H9 (cell line): ENCODE measurements around the gene FMC1. TPM values are rescaled to one million over a fixed set of nuclear protein-coding genes. Genes with fewer than 3 reads are reported as not detected.

Experiments
- DNase-seq: peaks from one replicate; pipeline ENCODE4 v3.0.0-alpha.2; 2017
- H2AFZ ChIP-seq: one replicate; pipeline ENCODE4 v1.6.1; 2013; ENCODE audit warnings: mild to moderate bottlenecking, low read length, control low read depth, moderate library complexity
- H2AK5ac ChIP-seq: 2 replicates; pipeline ENCODE4 v1.6.1; 2013; ENCODE audit warnings: low read length, control low read depth, mixed read lengths; ENCODE audit not compliant: insufficient read length
- H2BK120ac ChIP-seq: one replicate; pipeline ENCODE4 v1.6.1; 2013; ENCODE audit warnings: low read depth, mild to moderate bottlenecking, low read length, control low read depth, inconsistent platforms; ENCODE audit not compliant: poor library complexity, severe bottlenecking
- H2BK12ac ChIP-seq: 2 replicates; pipeline ENCODE4 v1.6.1; 2013; ENCODE audit warnings: low read length, control low read depth, mixed read lengths, low read depth; ENCODE audit not compliant: insufficient read length
- H2BK15ac ChIP-seq: 2 replicates; pipeline ENCODE4 v1.6.1; 2013; ENCODE audit warnings: low read depth, low read length, control low read depth
- H2BK20ac ChIP-seq: one replicate; pipeline ENCODE4 v1.6.1; 2013; ENCODE audit warnings: low read depth, mild to moderate bottlenecking, low read length, control low read depth, inconsistent platforms; ENCODE audit not compliant: poor library complexity, severe bottlenecking
- H2BK5ac ChIP-seq: 2 replicates; pipeline ENCODE4 v1.6.1; 2013; ENCODE audit warnings: low read length, control low read depth, mixed read lengths; ENCODE audit not compliant: insufficient read length
- H3K14ac ChIP-seq: 2 replicates; pipeline ENCODE4 v1.6.1; 2013; ENCODE audit warnings: low read length, control low read depth; ENCODE audit not compliant: insufficient read depth
- H3K18ac ChIP-seq: 2 replicates; pipeline ENCODE4 v1.6.1; 2013; ENCODE audit warnings: low read depth, mild to moderate bottlenecking, mixed read lengths, low read length, control low read depth; ENCODE audit not compliant: insufficient read length
- H3K23ac ChIP-seq: 2 replicates; pipeline ENCODE4 v1.6.1; 2013; ENCODE audit warnings: low read length, control low read depth, mixed read lengths, low read depth; ENCODE audit not compliant: insufficient read length
- H3K23me2 ChIP-seq: 2 replicates; pipeline ENCODE4 v1.6.1; 2013; ENCODE audit warnings: low read depth, mild to moderate bottlenecking, mixed read lengths, low read length, control low read depth; ENCODE audit not compliant: insufficient read length, poor library complexity, severe bottlenecking
- H3K27ac ChIP-seq: 2 replicates; pipeline ENCODE4 v1.5.1; 2013; ENCODE audit warnings: low read length, control low read depth, mixed read lengths, low read depth; ENCODE audit not compliant: insufficient read length
- H3K27me3 ChIP-seq: 2 replicates; pipeline ENCODE4 v1.6.1; 2013; ENCODE audit warnings: low read length, control low read depth, inconsistent platforms; ENCODE audit not compliant: insufficient read depth
- H3K4ac ChIP-seq: 2 replicates; pipeline ENCODE4 v1.6.1; 2013; ENCODE audit warnings: low read depth, mild to moderate bottlenecking, control low read depth, inconsistent platforms, low read length, moderate library complexity
- H3K4me1 ChIP-seq: 2 replicates; pipeline ENCODE4 v1.6.1; 2013; ENCODE audit warnings: low read length, control low read depth, inconsistent platforms; ENCODE audit not compliant: insufficient read depth
- H3K4me2 ChIP-seq: 2 replicates; pipeline ENCODE4 v1.6.1; 2013; ENCODE audit warnings: low read length, control low read depth, mixed read lengths; ENCODE audit not compliant: insufficient read length, insufficient read depth
- H3K56ac ChIP-seq: 2 replicates; pipeline ENCODE4 v1.6.1; 2013; ENCODE audit warnings: low read depth, mild to moderate bottlenecking, mixed read lengths, low read length, control low read depth; ENCODE audit not compliant: insufficient read length
- H3K79me1 ChIP-seq: 2 replicates; pipeline ENCODE4 v1.6.1; 2013; ENCODE audit warnings: low read depth, mild to moderate bottlenecking, moderate library complexity, low read length, control low read depth, inconsistent platforms; ENCODE audit not compliant: insufficient read depth, poor library complexity, severe bottlenecking
- H3K79me2 ChIP-seq: 2 replicates; pipeline ENCODE4 v1.6.1; 2013; ENCODE audit warnings: low read length, control low read depth, inconsistent platforms; ENCODE audit not compliant: insufficient read depth
- H3K9ac ChIP-seq: 2 replicates; pipeline ENCODE4 v1.6.1; 2013; ENCODE audit warnings: low read length, control low read depth, mixed read lengths; ENCODE audit not compliant: insufficient read length; ENCODE audit errors: extremely low read depth
- H3K9me3 ChIP-seq: one replicate; pipeline ENCODE4 v1.6.1; 2013; ENCODE audit warnings: low read depth, low read length, inconsistent platforms; ENCODE audit not compliant: control insufficient read depth
- H3T11ph ChIP-seq: one replicate; pipeline ENCODE4 v1.6.1; 2013; ENCODE audit warnings: mild to moderate bottlenecking, low read length, control low read depth, inconsistent platforms
- H4K20me1 ChIP-seq: one replicate; pipeline ENCODE4 v1.6.1; 2013; ENCODE audit not compliant: control insufficient read depth, insufficient read length, insufficient read depth
- H4K5ac ChIP-seq: 2 replicates; pipeline ENCODE4 v1.6.1; 2013; ENCODE audit warnings: low read depth, mild to moderate bottlenecking, mixed read lengths, low read length, control low read depth; ENCODE audit not compliant: insufficient read length
- H4K8ac ChIP-seq: replicated peaks from 2 replicates; pipeline ENCODE4 v1.6.1; 2013; ENCODE audit warnings: low read length, control low read depth, mixed read lengths, low read depth; ENCODE audit not compliant: insufficient read length
- H4K91ac ChIP-seq: 2 replicates; pipeline ENCODE4 v1.6.1; 2013; ENCODE audit warnings: low read depth, mild to moderate bottlenecking, moderate library complexity, mixed read lengths, low read length, control low read depth; ENCODE audit not compliant: insufficient read length
- H3K27ac Mint-ChIP-seq, 3 experiments: 2 replicates in 2 of 3; 3 replicates in 1 of 3; pipeline ENCODE4 v1.8.0; 2020 to 2021; ENCODE audit warnings: mixed read lengths in 3 of 3, mild to moderate bottlenecking in 1 of 3, moderate library complexity in 1 of 3
- H3K27me3 Mint-ChIP-seq: 2 replicates; pipeline ENCODE4 v1.8.0; 2021; ENCODE audit warnings: low read depth, mild to moderate bottlenecking, moderate library complexity, mixed read lengths
- H3K36me3 Mint-ChIP-seq, 3 experiments: 2 replicates in 2 of 3; 3 replicates in 1 of 3; pipeline ENCODE4 v1.8.0; 2020 to 2021; ENCODE audit warnings: low read depth in 3 of 3, mixed read lengths in 3 of 3; ENCODE audit not compliant: insufficient read depth in 1 of 3
- H3K4me1 Mint-ChIP-seq, 2 experiments: 2 replicates each; pipeline ENCODE4 v1.8.0; 2020; ENCODE audit warnings: mixed read lengths in 2 of 2
- H3K4me3 Mint-ChIP-seq, 2 experiments: 2 replicates in 1 of 2; 3 replicates in 1 of 2; pipeline ENCODE4 v1.8.0; 2020 to 2021; ENCODE audit warnings: mild to moderate bottlenecking in 2 of 2, mixed read lengths in 2 of 2, moderate library complexity in 1 of 2
- H3K9me3 Mint-ChIP-seq, 2 experiments: 2 replicates in 1 of 2; 3 replicates in 1 of 2; pipeline ENCODE4 v1.8.0; 2020; ENCODE audit warnings: mild to moderate bottlenecking in 2 of 2, mixed read lengths in 2 of 2, moderate library complexity in 1 of 2
- WGBS: extraction: QIAGEN DNeasy Blood & Tissue Kit; methylation state at CpG from one replicate; pipeline ENCODE4 v1.1.7; 2013; ENCODE audit warnings: missing lambda C conversion rate, low lambda C conversion rate, mixed read lengths; ENCODE audit not compliant: insufficient read length; ENCODE audit errors: extremely low coverage; 5-methylcytosine and 5-hydroxymethylcytosine counted together
- total RNA-seq: library from RNA; stranded (reverse); gene quantifications from 2 replicates; pipeline ENCODE4 v1.2.1, GENCODE V29; 2021
- TF ChIP-seq, protein P1 (sequence below): fragments of 200-600 bp; sonication (generic); conservative IDR thresholded peaks from 3 replicates; pipeline ENCODE4 v1.8.0; 2021; ENCODE audit warnings: antibody characterized with exemption, mild to moderate bottlenecking

FMC1 gene
- total RNA-seq, 1 experiment from 2014 or later, result 10.9 TPM

DNA sequence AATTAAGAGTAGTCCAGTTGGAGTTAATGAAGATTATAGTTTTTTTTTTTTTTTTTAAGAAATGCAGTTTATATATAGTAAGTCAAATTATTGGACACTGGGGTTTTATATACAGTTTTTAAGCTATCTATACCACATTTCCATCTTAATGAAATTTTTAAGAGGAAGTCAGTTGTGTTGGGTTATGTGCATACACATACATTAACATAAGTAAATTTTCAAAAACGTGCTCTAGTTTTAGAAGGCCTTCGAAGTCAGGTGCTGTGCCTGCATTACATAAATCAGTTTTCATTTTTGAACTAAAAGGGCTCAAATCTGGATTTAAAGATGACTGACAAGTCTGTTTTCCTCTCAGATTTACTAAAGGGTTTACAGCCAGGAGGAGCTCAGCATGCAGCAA is 47.6 kb upstream of the FMC1 start:
- no peak overlapping the region for H3T11ph ChIP-seq
- H2BK120ac ChIP-seq, result no peak overlapping the region
- no peak overlapping the region for H4K8ac ChIP-seq
- H3K14ac ChIP-seq, result no peak overlapping the region
- H3K23me2 ChIP-seq, result no peaks in the 10 kb centered on the region
- no peaks in the 10 kb centered on the region for H3K9me3 ChIP-seq
- no peak overlapping the region for H3K23ac ChIP-seq
- H2BK5ac ChIP-seq, result no peak overlapping the region
- no peak overlapping the region for H4K91ac ChIP-seq
- no CpG with 5 or more reads among the region's 2 CpGs for WGBS
- H3K56ac ChIP-seq, result no peak overlapping the region
- H3K36me3 Mint-ChIP-seq, result peaks cover under 1 to 17% (median 6%) of the 10 kb centered on the region in 3 experiments; a peak in 5 of 7 replicates
- no peak overlapping the region for H2AFZ ChIP-seq
- H3K4ac ChIP-seq, result no peak overlapping the region
- H3K27me3 ChIP-seq, result no peaks in the 10 kb centered on the region
- no peak overlapping the region for H3K4me2 ChIP-seq
- no peak overlapping the region; a peak in 1 of 7 replicates for H3K27ac Mint-ChIP-seq
- H2BK15ac ChIP-seq, result no peak overlapping the region
- no peaks in the 10 kb centered on the region for H3K79me2 ChIP-seq
- no peaks in the 10 kb centered on the region for H3K9me3 Mint-ChIP-seq
- no peaks in the 10 kb centered on the region for H3K79me1 ChIP-seq
- H3K18ac ChIP-seq, result no peak overlapping the region
- no peak overlapping the region for H3K4me3 Mint-ChIP-seq
- DNase-seq, result no peak
- no peak overlapping the region for H2BK12ac ChIP-seq
- TF ChIP-seq, protein P1, sequence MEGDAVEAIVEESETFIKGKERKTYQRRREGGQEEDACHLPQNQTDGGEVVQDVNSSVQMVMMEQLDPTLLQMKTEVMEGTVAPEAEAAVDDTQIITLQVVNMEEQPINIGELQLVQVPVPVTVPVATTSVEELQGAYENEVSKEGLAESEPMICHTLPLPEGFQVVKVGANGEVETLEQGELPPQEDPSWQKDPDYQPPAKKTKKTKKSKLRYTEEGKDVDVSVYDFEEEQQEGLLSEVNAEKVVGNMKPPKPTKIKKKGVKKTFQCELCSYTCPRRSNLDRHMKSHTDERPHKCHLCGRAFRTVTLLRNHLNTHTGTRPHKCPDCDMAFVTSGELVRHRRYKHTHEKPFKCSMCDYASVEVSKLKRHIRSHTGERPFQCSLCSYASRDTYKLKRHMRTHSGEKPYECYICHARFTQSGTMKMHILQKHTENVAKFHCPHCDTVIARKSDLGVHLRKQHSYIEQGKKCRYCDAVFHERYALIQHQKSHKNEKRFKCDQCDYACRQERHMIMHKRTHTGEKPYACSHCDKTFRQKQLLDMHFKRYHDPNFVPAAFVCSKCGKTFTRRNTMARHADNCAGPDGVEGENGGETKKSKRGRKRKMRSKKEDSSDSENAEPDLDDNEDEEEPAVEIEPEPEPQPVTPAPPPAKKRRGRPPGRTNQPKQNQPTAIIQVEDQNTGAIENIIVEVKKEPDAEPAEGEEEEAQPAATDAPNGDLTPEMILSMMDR, result no peak
- H3K4me1 Mint-ChIP-seq, result no peaks in the 10 kb centered on the region
- H2BK20ac ChIP-seq, result no peak overlapping the region
- no peaks in the 10 kb centered on the region; the same call in 1 of the 2 replicates for H3K27me3 Mint-ChIP-seq
- no peaks in the 10 kb centered on the region for H4K20me1 ChIP-seq
- H3K4me1 ChIP-seq, result no peaks in the 10 kb centered on the region
- no peak overlapping the region for H3K27ac ChIP-seq
- H2AK5ac ChIP-seq, result no peak overlapping the region
- no peak overlapping the region for H4K5ac ChIP-seq
- no peak overlapping the region for H3K9ac ChIP-seq
